Measurements from ENCODE around the gene ORMDL1. TPM values are rescaled to one million over a fixed set of nuclear protein-coding genes. Genes with fewer than 3 reads are reported as not detected.

Gene ORMDL1
- total and polyA plus RNA-seq, 2 of the 13 experiments (the other 11 are each of a cell fraction or from before 2014, with no cell fraction given): 67.5 to 160 TPM

- TF ChIP-seq SOX13 (IDR thresholded peaks at IDR 0.05) (no peak), SOX13 (CRISPR knock-in tag; conservative IDR thresholded peaks at IDR 0.05 in 1 of 2, IDR thresholded peaks at IDR 0.05 in 1 of 2) (no peak), MXD4 (CRISPR knock-in tag; IDR thresholded peaks at IDR 0.05) (no peak)
These were observed 15.4 kb upstream of the ORMDL1 start (continued) for GRCh38 chr2:189799531-189799930.

- H2AFZ ChIP-seq (ENCODE audit: low read length): no peak overlapping the region
- no peak for FAIRE-seq
- no TSS peak for BruUV-seq (replicated peaks)
- ChIA-PET CTCF (ENCODE audit: low intra/inter-chr PET ratio, low total read pairs) (interaction anchor here (1.2 kb wide), 1 partner anchor 381 kb away, joined by 3 read pairs; a partner anchor contains a TSS), POLR2A (interaction anchor here (2.0 kb wide), 1 partner anchor 15 kb away, joined by 6 read pairs; the partner anchor contains the start of genes ORMDL1 and PMS1)
- no peak overlapping the region for H3K4me2 ChIP-seq (ENCODE audit: low read depth, low read length)
- DNase-seq (ENCODE audit: low spot score): no peak
- no peaks in the 10 kb centered on the region for H4K20me1 ChIP-seq (ENCODE audit: insufficient read depth, low read length)
- H3K9me3 ChIP-seq (ENCODE audit: low read length): no peaks in the 10 kb centered on the region
- H3K27me3 ChIP-seq (ENCODE audit: control insufficient read depth in 1 of 2, insufficient read depth in 2 of 2, low read length in 2 of 2): no peaks in the 10 kb centered on the region
- no peaks in the 10 kb centered on the region for H3K4me1 ChIP-seq (ENCODE audit: insufficient read depth, low read length)
- in situ Hi-C loops (cut with HindIII; ENCODE audit: extremely low pct_ligation_motif_present, low pct_unique_long_range_greater_than_20kb): no loop called here
- H3K9ac ChIP-seq (ENCODE audit: insufficient read depth, low read depth, low read length): no peak overlapping the region
- intact Hi-C loops (cut with micrococcal nuclease; ENCODE audit: unreplicated experiment): loop anchor here (2.0 kb wide), 1 partner anchor 272 kb away; no protein-coding TSS in a partner anchor
- no peak overlapping the region for H3K27ac ChIP-seq (ENCODE audit: extremely low read length, insufficient read depth, low read length)
- H3K79me2 ChIP-seq (ENCODE audit: insufficient read depth, low read length): peaks cover 4% of the 10 kb centered on the region
- TF ChIP-seq HNF1B (CRISPR knock-in tag; IDR thresholded peaks at IDR 0.05): no peak
- TF ChIP-seq HNF4G (IDR thresholded peaks at IDR 0.05; ENCODE audit: borderline replicate concordance, low read depth, low read length): no peak
- no peak for TF ChIP-seq HNF4G (CRISPR knock-in tag; IDR thresholded peaks at IDR 0.05; ENCODE audit: borderline replicate concordance, low read depth)
- no peak for TF ChIP-seq ZBTB7B (CRISPR knock-in tag; IDR thresholded peaks at IDR 0.05)
- no peak for TF ChIP-seq SAP130 (CRISPR knock-in tag; IDR thresholded peaks at IDR 0.05; ENCODE audit: low read depth)
- TF ChIP-seq TBP (CRISPR knock-in tag; IDR thresholded peaks at IDR 0.05): no peak
- no peak for TF ChIP-seq THAP11 (CRISPR knock-in tag; IDR thresholded peaks at IDR 0.05)
- TF ChIP-seq CHD4 (IDR thresholded peaks at IDR 0.05; ENCODE audit: borderline replicate concordance, low read length): no peak
- no peak for TF ChIP-seq ZNF557 (CRISPR knock-in tag; IDR thresholded peaks at IDR 0.05)
- TF ChIP-seq RARG (CRISPR knock-in tag; IDR thresholded peaks at IDR 0.05; ENCODE audit: low read depth): no peak
- TF ChIP-seq MEF2D (CRISPR knock-in tag; IDR thresholded peaks at IDR 0.05): no peak
- H3K36me3 ChIP-seq (replicated peaks in 1 of 2; ENCODE audit: control insufficient read depth in 1 of 2, insufficient read depth in 2 of 2, low read length in 2 of 2): peaks cover 9 to 64% of the 10 kb centered on the region in 2 experiments
- no peak for ATAC-seq
- no peak overlapping the region for H3K4me3 ChIP-seq (replicated peaks in 1 of 3; ENCODE audit: insufficient read depth in 1 of 3, low read depth in 2 of 3, low read length in 3 of 3)
These were observed 14.8 kb upstream of the ORMDL1 start for GRCh38 chr2:189799030-189799331.
